ENCODE measurements around the gene DNTTIP2. TPM values are rescaled to one million over a fixed set of nuclear protein-coding genes. Genes with fewer than 3 reads are reported as not detected.

Gene DNTTIP2
- total RNA-seq: 38.4 and 51.1 TPM in 2 replicates

GRCh38 chr1:93878889-93879586 lies at the start of gene DNTTIP2:
TSS of gene DNTTIP2 (minus strand) at chr1:93879206. CDS start at chr1:93879148, 58 bp downstream.

GRCh38 chr1:93909146-93910050 lies 30.4 kb upstream of the DNTTIP2 start, which contains the start of gene GCLM:
TSS of gene GCLM (minus strand) at chr1:93909430. CDS start at chr1:93909163, 267 bp downstream.

Other genes starting within 250 kb of the DNTTIP2 start
- gene BCAR3, start 197.4 kb downstream of the DNTTIP2 start, total RNA-seq: 80.2 and 95.4 TPM in 2 replicates
- 14.2 and 19.0 TPM in 2 replicates for gene GCLM, start 30.2 kb upstream of the DNTTIP2 start, total RNA-seq
- 0.42 and 0.56 TPM in 2 replicates for gene ABCA4, start 241.9 kb upstream of the DNTTIP2 start, total RNA-seq

Data from airway epithelial cell (primary cell).